Retinal pigment epithelial cell (primary cell): ENCODE results near the gene C16orf46.

Source experiments
- DNase-seq: peaks from one replicate; pipeline ENCODE4 v3.0.0-alpha.2; 2010; ENCODE audit warnings: low read depth
- H3K4me3 ChIP-seq: 2 replicates; pipeline ENCODE4 v1.5.1; 2011; ENCODE audit warnings: mild to moderate bottlenecking, low read length, control low read depth, moderate library complexity
- TF ChIP-seq, protein P1 (sequence below): conservative IDR thresholded peaks from 2 replicates; pipeline ENCODE4 v1.5.1; 2011; ENCODE audit warnings: low read depth, low read length, control low read depth, inconsistent platforms

Gene C16orf46

DNA sequence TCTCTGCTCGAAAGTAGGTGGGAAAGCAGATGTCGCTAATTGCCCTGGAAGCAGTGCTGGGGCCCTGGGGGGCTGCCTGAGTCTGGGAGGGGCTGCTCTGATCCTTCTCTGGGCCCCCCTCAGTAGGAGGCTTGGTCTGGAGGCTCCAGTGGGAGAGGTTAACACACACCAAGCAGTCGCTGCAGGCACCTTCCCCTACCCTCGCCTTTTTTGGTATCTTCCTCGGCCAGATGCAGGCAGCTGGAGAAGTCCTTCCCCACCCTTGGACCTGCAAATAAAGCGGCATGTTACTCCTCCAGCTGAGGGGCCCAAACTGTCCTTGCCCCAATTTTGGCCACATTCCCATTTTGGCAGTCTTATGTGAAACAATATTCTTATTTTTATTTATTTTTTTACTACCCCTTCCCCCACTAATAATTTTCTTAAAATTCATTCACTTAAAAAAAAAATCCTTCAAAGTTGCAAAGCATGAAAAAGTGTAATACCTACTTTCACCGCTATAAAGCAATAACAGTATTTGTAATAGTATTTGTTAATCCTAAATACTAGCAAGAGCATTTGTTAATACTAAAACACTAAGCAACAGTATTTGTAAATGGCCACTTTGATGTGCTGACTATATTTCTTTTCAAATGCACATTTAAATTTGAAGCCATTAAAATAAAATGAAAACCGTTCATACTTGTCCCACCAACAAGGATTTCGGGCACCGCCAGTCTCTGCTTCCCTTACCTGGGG lies 15.0 kb downstream of the C16orf46 start:
- TF ChIP-seq, protein P1, sequence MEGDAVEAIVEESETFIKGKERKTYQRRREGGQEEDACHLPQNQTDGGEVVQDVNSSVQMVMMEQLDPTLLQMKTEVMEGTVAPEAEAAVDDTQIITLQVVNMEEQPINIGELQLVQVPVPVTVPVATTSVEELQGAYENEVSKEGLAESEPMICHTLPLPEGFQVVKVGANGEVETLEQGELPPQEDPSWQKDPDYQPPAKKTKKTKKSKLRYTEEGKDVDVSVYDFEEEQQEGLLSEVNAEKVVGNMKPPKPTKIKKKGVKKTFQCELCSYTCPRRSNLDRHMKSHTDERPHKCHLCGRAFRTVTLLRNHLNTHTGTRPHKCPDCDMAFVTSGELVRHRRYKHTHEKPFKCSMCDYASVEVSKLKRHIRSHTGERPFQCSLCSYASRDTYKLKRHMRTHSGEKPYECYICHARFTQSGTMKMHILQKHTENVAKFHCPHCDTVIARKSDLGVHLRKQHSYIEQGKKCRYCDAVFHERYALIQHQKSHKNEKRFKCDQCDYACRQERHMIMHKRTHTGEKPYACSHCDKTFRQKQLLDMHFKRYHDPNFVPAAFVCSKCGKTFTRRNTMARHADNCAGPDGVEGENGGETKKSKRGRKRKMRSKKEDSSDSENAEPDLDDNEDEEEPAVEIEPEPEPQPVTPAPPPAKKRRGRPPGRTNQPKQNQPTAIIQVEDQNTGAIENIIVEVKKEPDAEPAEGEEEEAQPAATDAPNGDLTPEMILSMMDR, result no peak
- H3K4me3 ChIP-seq, result no peak overlapping the region
- DNase-seq, result no peak

DNA sequence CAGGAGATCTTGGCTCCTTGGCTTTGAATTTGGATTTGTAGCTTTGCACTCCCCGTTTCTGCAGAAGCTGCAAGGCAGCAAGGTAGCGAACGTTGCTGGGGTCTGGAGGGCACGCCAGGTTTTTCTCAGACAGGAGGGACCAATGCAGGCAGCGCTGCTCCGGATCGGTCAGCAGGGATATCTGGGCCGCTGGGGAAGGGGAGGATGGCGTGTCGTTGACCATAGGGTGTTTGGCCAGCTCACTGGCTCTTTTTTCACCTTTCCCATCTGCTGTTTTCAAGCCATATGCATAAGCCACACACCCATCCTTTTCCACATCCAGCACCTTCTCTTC lies 15.8 kb downstream of the C16orf46 start:
- TF ChIP-seq, protein P1, result no peak
- no peak overlapping the region for H3K4me3 ChIP-seq
- no peak for DNase-seq

DNA sequence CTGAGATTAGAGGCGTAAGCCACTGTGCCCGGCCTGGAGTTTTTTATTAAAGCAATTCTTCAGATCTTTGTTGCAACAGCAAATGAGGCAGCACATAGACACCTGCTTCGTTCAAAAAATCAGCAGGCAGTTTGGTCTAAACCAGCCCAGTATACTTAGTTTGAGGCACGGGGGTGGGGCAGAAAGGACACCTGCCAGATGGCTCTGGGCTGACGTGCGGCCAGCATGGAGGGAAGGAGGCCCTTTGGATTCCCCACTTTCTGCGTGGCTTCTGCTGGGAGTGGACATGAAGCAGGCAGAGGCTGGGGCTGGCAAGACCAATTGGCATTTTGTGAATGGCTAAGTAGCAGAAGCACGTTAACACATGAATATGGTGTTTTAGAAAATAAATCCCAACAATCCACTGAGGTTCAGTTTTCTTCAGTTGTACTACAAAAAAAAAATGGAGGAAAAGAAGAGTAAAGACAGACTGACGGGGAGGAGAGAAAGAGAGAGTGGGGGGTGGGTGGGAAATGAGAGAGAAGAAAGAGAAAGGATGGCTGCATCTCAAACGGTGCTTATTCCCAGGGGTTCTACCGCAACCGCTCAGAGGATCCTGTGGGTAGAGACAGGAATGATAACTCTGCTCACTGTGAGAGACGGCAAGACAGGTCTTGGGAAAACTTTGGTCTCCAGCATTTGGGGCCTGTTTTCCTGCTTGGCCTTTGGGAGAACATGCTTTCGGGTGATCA lies 16.3 kb downstream of the C16orf46 start:
- TF ChIP-seq, protein P1, result no peak
- no peak for DNase-seq

DNA sequence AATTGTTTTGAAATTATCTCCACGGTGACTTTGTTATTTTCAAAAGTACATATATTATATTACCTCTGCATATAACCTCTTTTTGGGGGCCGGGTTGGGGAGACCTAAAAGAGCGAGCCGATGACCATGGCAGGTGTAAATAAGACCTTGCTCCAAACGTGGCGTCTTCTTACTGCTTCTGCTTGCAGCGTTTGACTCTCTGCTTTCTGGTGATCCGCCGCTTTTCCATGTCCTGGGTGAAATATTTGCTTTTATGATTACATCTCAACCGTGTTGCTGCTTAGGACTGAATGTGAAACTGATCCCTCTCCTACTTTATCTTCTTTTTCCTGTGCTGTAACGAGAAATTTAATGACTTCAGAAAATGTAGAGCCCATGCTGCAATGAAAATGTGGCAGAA lies 23.3 kb downstream of the C16orf46 start:
- H3K4me3 ChIP-seq, result no peak overlapping the region
- no peak for DNase-seq
- TF ChIP-seq, protein P1, result no peak

More for the DNA sequence above, 16.3 kb downstream of the C16orf46 start:
- H3K4me3 ChIP-seq, result no peak overlapping the region

DNA sequence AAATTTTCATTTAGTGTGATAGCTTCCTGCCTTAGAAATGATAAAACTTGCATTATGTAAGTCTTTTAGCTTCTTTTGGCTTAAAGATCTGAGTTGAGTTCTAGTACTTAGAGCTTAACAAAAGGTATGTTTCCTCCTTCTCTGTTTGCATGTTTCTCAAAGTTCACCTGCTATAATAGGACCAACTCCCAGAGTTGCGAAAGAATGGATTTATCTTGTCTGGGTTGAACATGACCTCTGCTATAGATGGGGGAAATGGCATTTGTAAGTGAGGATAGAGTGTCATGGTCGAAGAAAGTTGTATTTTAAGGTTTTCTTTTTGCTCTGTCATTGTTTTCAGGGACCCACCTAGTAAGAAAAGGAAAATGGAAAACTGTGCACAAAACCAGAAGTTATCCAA lies 34.2 kb downstream of the C16orf46 start:
- TF ChIP-seq, protein P1, result no peak
- H3K4me3 ChIP-seq, result no peak overlapping the region
- DNase-seq, result no peak

DNA sequence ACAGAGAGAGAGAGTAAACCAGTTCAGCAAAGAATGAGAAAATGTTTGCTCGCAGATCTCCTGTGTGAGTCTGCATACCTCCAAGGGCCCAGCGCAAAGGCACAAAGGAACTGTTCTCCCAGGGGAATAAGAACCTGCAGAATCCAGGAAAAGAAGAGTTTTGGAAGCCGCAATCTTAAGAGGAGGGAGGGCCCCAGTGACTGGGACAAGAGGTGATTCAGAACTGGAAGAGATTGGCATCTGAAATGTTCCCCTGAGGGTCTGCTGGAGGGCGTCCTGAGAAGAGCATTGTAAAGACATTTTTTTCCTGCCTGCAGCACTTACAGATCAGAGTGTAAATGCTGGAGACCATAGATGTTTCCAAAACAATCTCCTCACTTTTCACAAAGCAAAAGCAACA lies 35.3 kb downstream of the C16orf46 start:
- DNase-seq, result no peak
- H3K4me3 ChIP-seq, result no peak overlapping the region
- TF ChIP-seq, protein P1, result no peak

DNA sequence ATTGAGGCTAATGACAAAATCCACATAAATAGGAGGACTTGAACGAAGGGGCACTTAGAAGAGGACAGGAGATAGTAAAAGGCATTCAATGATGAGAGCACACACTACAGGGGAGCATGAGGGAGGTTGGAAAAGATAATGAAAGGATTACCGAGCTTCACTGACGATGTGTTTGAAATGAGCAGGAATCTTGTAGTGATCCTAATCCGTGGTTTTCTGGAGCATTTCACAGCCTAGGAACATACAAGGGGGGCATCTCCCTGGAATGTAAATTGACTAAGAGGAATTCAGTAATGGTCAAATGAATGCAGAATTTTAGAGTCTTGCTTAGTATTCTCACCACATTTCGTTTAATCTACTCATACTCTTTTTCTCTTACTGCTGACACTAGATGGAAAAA lies 36.2 kb downstream of the C16orf46 start:
- TF ChIP-seq, protein P1, result no peak
- peak; percentile 29 for DNase-seq
- no peak overlapping the region for H3K4me3 ChIP-seq
